IPS-18c (cell line): Measurements from ENCODE around the gene EML2.

Experiments used
- H3K4me3 ChIP-seq: 2 replicates; pipeline ENCODE4 v1.7.0; 2013; ENCODE audit warnings: low read depth, mild to moderate bottlenecking, low read length, moderate library complexity; ENCODE audit not compliant: insufficient read depth
- H3K9me3 ChIP-seq: one replicate; pipeline ENCODE4 v1.6.1; 2013; ENCODE audit warnings: mild to moderate bottlenecking, low read length, moderate library complexity; ENCODE audit not compliant: control insufficient read depth, insufficient read depth

Gene EML2

GRCh38 chr19:45600340-45600885, 38.8 kb downstream of the EML2 start:
- H3K4me3 ChIP-seq, result no peak overlapping the region
- no peaks in the 10 kb centered on the region for H3K9me3 ChIP-seq

DNA sequence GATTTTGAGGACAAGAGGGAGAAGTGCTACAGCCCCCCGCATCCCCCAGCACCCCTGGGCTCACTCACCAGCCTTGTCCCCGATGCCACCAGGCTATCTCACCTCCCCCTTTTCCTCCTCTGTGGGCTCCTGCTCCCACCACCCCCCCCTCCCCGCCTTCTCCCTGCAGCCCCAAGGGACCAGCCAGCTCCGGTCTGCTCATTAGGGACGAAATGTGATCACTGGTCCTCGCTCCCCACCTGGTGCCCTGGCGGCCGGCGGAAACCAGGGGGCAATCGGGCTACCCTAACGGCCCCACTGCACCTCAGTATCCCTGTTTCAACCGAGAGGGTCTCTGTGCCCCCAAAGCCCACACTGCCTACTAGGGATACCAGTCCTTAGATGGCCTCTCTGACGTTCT, 39.9 kb downstream of the EML2 start:
- H3K9me3 ChIP-seq, result no peaks in the 10 kb centered on the region
- H3K4me3 ChIP-seq, result peak overlapping the region; percentile 6; the same call in 1 of the 2 replicates

- H3K9me3 ChIP-seq, result no peaks in the 10 kb centered on the region
- H3K4me3 ChIP-seq, result peak overlapping the region; percentile 52
Observed at GRCh38 chr19:45598267-45599001, 40.8 kb downstream of the EML2 start.

DNA sequence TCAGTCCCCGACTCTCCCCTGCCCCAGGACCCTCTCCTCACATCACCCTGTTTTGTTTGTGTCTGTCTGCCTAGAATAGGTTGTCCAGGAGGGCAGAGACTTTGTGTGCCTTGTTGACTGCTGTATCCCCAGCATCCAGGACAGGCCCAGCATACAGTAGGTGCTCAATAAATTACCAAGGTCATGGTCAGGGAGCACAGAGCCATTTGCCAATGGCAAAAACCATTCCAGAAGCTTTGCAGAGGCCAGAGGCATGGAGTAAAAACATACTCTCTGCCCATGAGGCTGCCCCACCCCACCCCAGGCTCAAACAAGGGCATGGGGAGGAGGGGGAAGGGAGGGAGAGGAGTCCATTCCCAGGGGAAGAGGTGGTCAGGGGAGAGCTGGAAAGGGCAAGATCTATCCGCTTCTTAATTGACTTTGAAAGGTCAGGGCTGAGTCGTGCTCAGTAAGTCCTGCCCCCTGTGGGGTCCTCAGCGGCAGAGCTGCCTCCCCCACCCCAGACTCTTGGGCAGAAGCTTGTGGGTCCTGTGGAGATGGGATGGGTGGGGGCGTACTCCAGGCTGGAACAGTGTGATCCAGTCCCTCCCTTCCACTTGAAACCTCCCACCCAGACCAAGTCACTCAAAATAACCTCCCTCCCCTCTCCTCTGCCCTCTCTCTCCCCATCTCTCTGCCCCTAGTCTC, 41.6 kb downstream of the EML2 start:
- Histone ChIP-seq H3K9me3 (no peaks in the 10 kb centered on the region), H3K4me3 (peak overlapping the region; percentile 52)

- H3K9me3 ChIP-seq, result no peaks in the 10 kb centered on the region
- H3K4me3 ChIP-seq, result no peak overlapping the region
Observed at GRCh38 chr19:45595814-45596213, 43.4 kb downstream of the EML2 start.

DNA sequence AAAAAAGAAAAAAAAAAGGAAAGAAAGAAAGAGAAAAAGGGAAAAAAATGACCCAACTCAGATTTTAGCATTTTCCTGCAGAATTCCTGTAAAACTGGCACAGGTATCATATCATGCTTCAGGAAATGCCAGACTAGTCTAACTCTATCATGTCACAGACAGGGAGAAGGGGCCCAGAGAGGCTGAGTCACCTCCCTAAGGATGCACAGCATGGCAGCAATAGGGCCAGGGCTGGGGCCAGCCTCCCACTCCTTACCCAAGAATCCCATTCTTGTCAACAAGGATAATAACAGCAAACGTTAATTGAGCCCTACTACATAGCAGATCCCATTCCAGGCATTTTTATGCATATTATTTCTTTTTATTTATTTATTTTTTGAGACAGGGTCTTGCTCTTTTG, 45.7 kb downstream of the EML2 start:
- Histone ChIP-seq H3K9me3 (no peaks in the 10 kb centered on the region), H3K4me3 (no peak overlapping the region)

DNA sequence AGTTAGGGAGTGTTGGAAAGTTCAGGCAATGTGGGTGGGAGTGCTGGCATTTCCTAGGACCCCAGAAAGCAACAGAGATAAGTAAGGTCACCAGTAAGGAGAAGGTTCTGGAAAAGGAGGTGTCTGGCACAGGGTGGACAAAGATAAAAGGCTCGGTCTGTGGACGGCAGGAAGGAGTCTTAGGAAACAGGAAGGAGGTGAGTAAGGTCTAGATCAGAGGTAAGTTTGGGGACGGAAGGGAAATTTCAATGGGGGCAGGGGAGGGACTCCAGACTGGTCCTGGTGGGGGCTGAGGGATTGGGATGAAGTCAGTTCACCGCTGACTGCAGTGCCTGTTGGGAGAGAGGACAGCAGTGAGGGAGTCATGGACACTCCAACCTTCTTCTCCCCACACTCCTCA, 46.8 kb downstream of the EML2 start:
- H3K9me3 ChIP-seq, result no peaks in the 10 kb centered on the region
- H3K4me3 ChIP-seq, result no peak overlapping the region

DNA sequence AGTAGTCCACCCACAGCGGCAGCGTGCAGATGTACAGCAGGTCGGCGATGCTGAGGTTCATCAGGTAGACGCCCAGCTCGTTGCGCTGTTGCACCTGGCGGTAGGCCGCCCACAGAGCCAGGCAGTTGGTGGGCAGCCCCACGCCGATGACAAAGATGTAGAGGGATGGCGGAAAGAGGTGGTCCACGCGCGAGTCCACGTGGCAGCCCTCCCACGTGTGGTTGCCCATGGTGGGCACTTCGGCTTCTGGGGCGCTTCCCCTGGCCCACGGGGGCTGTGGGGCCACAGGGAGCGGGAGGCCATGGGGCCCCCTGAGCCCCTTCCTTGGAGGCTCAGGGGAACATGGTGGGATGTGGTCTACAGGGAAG, 47.6 kb downstream of the EML2 start:
- H3K4me3 ChIP-seq, result no peak overlapping the region
- no peaks in the 10 kb centered on the region for H3K9me3 ChIP-seq

DNA sequence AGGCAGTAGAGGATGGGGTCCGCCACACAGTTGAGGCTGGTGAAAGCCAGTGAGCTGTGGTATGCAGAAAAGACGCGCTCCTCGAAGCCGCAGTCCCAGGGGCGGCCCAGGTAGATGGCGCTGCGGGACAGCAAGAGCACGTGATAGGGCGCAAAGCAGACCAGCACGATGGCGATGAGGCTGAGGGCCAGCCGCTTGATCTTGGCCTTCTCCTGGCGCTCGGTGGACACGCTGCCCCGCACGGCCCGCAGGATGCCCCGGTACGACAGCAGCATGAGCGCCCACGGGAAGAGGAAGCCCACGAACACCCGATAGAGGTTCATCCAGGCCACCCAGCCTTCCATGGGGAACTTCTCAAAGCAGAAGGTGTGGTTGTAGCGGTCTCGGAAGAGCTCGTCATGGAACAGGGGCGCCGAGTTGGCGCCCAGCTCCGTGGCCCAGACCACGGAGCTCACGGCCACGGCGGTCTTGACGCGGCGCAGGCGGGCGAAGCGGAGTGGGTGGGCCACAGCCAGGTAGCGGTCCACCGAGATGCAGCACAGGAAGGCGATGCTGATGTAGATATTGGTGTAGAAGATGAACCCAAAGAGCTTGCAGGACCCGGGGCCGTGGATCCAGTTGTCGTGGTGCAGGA, 48.1 kb downstream of the EML2 start:
- H3K9me3 ChIP-seq, result no peaks in the 10 kb centered on the region
- H3K4me3 ChIP-seq, result no peak overlapping the region

DNA sequence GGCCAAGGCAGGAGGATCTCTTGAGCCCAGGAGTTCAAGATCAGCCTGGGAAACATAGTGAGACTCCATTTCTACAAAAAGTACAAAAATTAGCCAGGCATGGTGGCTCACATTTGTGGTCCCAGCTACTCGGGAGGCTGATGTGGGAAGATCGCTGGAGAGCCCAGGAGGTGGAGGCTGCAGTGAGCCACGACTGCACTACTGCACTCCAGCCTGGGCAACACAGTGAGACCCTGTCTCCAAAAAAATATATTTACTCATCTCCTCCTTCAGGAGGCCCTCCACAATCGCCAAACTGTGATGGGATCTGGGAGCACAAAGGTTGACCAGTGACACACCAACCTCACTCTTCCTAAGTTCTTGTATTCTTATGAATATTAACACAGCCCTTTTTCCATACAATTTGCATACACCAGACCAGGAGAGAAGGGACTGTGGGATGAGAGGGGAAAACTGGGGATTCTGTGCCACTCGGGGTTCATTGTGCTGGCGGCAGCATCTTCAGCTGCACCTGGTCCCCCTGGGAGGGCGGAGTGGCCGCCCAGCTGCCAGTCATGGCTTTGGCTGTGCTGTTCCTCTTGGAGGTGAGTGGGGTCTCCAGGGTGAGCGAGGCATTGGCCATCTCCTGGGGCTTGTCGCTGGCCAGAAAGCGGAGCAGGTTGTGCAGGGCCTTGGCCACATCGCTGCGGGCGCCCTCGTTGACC, 48.7 kb downstream of the EML2 start:
- H3K9me3 ChIP-seq, result no peaks in the 10 kb centered on the region
- H3K4me3 ChIP-seq, result no peak overlapping the region

DNA sequence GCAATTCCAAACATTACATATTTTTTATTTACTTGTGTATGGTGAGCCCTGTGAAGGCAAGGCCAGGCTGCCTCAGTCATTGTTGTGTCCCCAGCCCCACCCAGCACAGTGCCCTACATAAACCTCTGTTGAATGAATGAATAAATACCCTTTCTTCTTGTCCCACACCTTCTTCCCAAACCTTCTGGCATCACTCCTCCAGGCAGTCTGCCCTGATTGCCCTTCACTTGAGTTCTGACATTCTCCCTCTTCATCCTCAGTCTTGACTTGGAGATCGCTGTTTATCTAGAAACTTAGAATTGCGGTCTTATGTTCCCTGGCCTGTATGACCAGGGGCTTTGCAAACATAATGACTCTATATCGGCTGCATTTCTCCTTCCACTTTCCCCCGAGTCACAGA, 49.4 kb downstream of the EML2 start:
- Histone ChIP-seq H3K4me3 (no peak overlapping the region), H3K9me3 (no peaks in the 10 kb centered on the region)

DNA sequence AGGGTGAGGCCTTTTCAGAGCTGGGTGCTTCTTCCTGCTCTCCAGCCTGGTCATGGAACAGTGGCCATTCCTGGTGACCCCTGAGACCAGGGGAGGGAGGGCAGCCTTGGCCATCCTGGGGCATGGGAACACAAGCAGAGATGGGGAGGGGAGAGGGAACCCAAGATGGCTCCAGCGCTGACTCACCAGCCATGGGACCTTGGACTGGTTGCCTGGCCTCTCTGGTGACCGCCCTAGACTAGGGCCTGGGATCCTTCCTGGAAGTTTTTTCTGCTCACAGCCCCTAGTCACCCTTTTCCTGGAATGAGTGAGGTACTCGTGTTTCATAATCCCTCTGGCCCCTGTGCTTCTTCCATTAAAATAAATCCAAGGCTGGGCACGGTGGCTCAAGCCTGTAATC, 51.3 kb downstream of the EML2 start:
- Histone ChIP-seq H3K4me3 (no peak overlapping the region), H3K9me3 (no peaks in the 10 kb centered on the region)

DNA sequence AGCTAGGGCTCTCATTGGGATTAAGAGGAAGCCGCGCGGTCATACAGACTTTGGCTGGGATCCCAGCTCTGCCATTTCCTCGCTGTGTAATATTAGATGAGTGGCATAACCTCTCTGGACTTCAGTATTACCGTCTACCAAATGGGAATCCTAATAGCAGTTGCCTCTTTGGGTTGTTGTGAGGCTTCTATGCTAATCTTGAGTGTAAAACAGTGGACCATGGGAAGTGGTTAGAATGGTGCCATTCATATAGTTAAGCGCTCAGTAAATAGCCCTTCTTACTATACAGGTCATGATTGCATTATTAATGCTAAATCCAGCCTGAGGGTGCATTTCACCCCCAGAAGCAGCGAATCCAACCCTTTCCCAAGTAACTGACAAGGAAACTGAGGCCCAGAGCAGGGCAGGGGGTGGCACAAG, 54.0 kb downstream of the EML2 start:
- H3K9me3 ChIP-seq, result no peaks in the 10 kb centered on the region
- peak overlapping the region; percentile 48; the same call in 1 of the 2 replicates for H3K4me3 ChIP-seq

GRCh38 chr19:45584332-45585157, 54.7 kb downstream of the EML2 start, which contains the start of gene OPA3:
TSS of gene OPA3 (minus strand) at chr19:45584802. CDS start at chr19:45584764, 38 bp downstream.
- H3K9me3 ChIP-seq, result no peaks in the 10 kb centered on the region
- H3K4me3 ChIP-seq, result peak within 1 kb of the TSS; percentile 75

- H3K9me3 ChIP-seq, result no peaks in the 10 kb centered on the region
Observed at GRCh38 chr19:45581576-45581975, 57.6 kb downstream of the EML2 start.

DNA sequence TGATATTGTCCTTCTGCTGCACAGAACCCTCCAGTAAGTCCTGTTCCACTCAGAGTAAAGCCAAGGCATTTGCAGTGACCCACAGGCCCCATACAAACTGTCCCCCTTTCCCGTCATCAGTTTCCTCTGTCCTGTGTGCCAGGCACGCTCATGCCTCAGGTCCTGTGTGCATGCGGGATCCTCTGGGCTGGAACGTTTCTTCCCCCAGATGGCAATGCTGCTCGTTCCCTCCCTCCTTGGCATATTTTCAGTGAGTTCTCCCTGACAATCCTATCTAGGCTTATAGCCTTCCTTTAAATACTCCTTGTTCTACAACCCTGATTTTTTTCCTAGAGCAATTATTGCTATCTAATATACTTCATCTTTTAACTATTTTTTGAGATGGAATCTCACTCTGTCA, 60.3 kb downstream of the EML2 start:
- H3K4me3 ChIP-seq, result no peak overlapping the region
- H3K9me3 ChIP-seq, result no peaks in the 10 kb centered on the region

More at GRCh38 chr19:45581576-45581975, 57.6 kb downstream of the EML2 start:
- no peak overlapping the region for H3K4me3 ChIP-seq
